ENCODE measurements around the gene TSPAN17.

Gene TSPAN17

GRCh38 chr5:176661676-176662075 lies 14.4 kb downstream of the TSPAN17 start:
- DNase-seq, result no peak

- no peak for DNase-seq
Measured at GRCh38 chr5:176662371-176663333, 15.4 kb downstream of the TSPAN17 start.

GRCh38 chr5:176663566-176663965 lies 16.3 kb downstream of the TSPAN17 start:
- DNase-seq, result no peak

- no peak for DNase-seq
Measured at GRCh38 chr5:176664479-176664878, 17.2 kb downstream of the TSPAN17 start.

GRCh38 chr5:176664886-176665285 lies 17.6 kb downstream of the TSPAN17 start:
- DNase-seq, result no peak

- DNase-seq, result no peak
Measured at GRCh38 chr5:176665517-176665916, 18.2 kb downstream of the TSPAN17 start.

- no peak for DNase-seq
Measured at GRCh38 chr5:176667637-176668036, 20.4 kb downstream of the TSPAN17 start.

GRCh38 chr5:176670449-176670848 lies 23.2 kb downstream of the TSPAN17 start:
- DNase-seq, result no peak

- DNase-seq, result no peak
Measured at GRCh38 chr5:176671399-176671798, 24.1 kb downstream of the TSPAN17 start.

- DNase-seq, result no peak
Measured at GRCh38 chr5:176671890-176672747, 24.8 kb downstream of the TSPAN17 start.

GRCh38 chr5:176673651-176674583 lies 26.6 kb downstream of the TSPAN17 start:
- no peak for DNase-seq

GRCh38 chr5:176674799-176675198 lies 27.5 kb downstream of the TSPAN17 start:
- DNase-seq, result no peak

- DNase-seq, result no peak
Measured at GRCh38 chr5:176675676-176676360, 28.5 kb downstream of the TSPAN17 start.

- DNase-seq, result no peak
Measured at GRCh38 chr5:176676361-176676824, 29.1 kb downstream of the TSPAN17 start.

GRCh38 chr5:176677209-176677939 lies 30.1 kb downstream of the TSPAN17 start:
- no peak for DNase-seq

- DNase-seq, result no peak
Measured at GRCh38 chr5:176678584-176678983, 31.3 kb downstream of the TSPAN17 start.

- no peak for DNase-seq
Measured at GRCh38 chr5:176679365-176680225, 32.3 kb downstream of the TSPAN17 start.

- no peak for DNase-seq
Measured at GRCh38 chr5:176680226-176680563, 32.9 kb downstream of the TSPAN17 start.

- no peak for DNase-seq
Measured at GRCh38 chr5:176682016-176682531, 34.8 kb downstream of the TSPAN17 start.

- no peak for DNase-seq
Measured at GRCh38 chr5:176685010-176685409, 37.7 kb downstream of the TSPAN17 start.
